OCI-LY1 (cell line): Measurements from ENCODE around the gene SYN1.

Experiments
- H2AFZ ChIP-seq: fragments of 200-600 bp; sonication (generic), shearing (Covaris generic); 2 replicates; pipeline ENCODE4 v1.6.0; 2014; ENCODE audit warnings: antibody characterized with exemption, mild to moderate bottlenecking, low read length
- H3F3A ChIP-seq: fragments of 200-600 bp; sonication (generic), shearing (Covaris generic); 2 replicates; pipeline ENCODE4 v1.6.0; 2014; ENCODE audit warnings: mild to moderate bottlenecking, antibody characterized with exemption, low read length, moderate library complexity; ENCODE audit not compliant: insufficient read depth
- H3K27ac ChIP-seq: fragments of 200-600 bp; sonication (generic); 2 replicates; pipeline ENCODE4 v1.5.1; 2014; ENCODE audit warnings: low read length, mixed run types, mild to moderate bottlenecking, low read depth; ENCODE audit not compliant: poor library complexity, severe bottlenecking
- H3K27me3 ChIP-seq: fragments of 200-600 bp; sonication (generic); 2 replicates; pipeline ENCODE4 v1.6.0; 2014; ENCODE audit warnings: antibody characterized with exemption, mild to moderate bottlenecking, low read length, moderate library complexity; ENCODE audit not compliant: insufficient read depth
- H3K36me3 ChIP-seq: fragments of 200-600 bp; sonication (generic); 2 replicates; pipeline ENCODE4 v1.6.1; 2014; ENCODE audit warnings: mild to moderate bottlenecking, antibody characterized with exemption, low read length, moderate library complexity, mixed read lengths; ENCODE audit not compliant: insufficient read depth
- H3K4me1 ChIP-seq: fragments of 200-600 bp; sonication (generic); 2 replicates; pipeline ENCODE4 v1.5.1; 2014; ENCODE audit warnings: mild to moderate bottlenecking, low read length, moderate library complexity; ENCODE audit not compliant: insufficient read depth, severe bottlenecking
- H3K4me2 ChIP-seq: fragments of 200-600 bp; sonication (generic), shearing (Covaris generic); 2 replicates; pipeline ENCODE4 v1.6.1; 2014; ENCODE audit warnings: low read length
- H3K4me3 ChIP-seq: fragments of 200-600 bp; sonication (generic); 2 replicates; pipeline ENCODE4 v1.5.1; 2014; ENCODE audit warnings: low read length, low read depth, mild to moderate bottlenecking, mixed read lengths; ENCODE audit not compliant: poor library complexity, severe bottlenecking
- H3K79me2 ChIP-seq: fragments of 200-600 bp; shearing (Covaris generic); 2 replicates; pipeline ENCODE4 v1.6.1; 2016; ENCODE audit warnings: mixed run types, low read length, mixed read lengths; ENCODE audit not compliant: insufficient read depth
- H3K9ac ChIP-seq: fragments of 200-600 bp; sonication (generic), shearing (Covaris generic); 2 replicates; pipeline ENCODE4 v1.6.1; 2014; ENCODE audit warnings: mild to moderate bottlenecking, low read length, mixed read lengths
- H3K9me2 ChIP-seq: fragments of 200-600 bp; sonication (generic), shearing (Covaris generic); 2 replicates; pipeline ENCODE4 v1.6.1; 2014; ENCODE audit warnings: low read depth, mild to moderate bottlenecking, low read length, mixed read lengths
- H3K9me3 ChIP-seq: fragments of 200-600 bp; shearing (Covaris generic); 2 replicates; pipeline ENCODE4 v1.6.1; 2014; ENCODE audit warnings: low read length, mixed read lengths
- H4K20me1 ChIP-seq: fragments of 200-600 bp; sonication (generic), shearing (Covaris generic); 2 replicates; pipeline ENCODE4 v1.6.0; 2016; ENCODE audit warnings: mild to moderate bottlenecking, low read length; ENCODE audit not compliant: insufficient read depth
- EZH2 ChIP-seq: fragments of 200-600 bp; sonication (generic), shearing (Covaris generic); IDR thresholded peaks from 2 replicates; pipeline ENCODE4 v1.8.0; 2017; ENCODE audit warnings: borderline replicate concordance, mixed run types, mild to moderate bottlenecking, antibody characterized with exemption, low read length, moderate library complexity, mixed read lengths
- TF ChIP-seq, protein P1 (sequence below): fragments of 200-600 bp; sonication (generic), shearing (Covaris generic); IDR thresholded peaks from 2 replicates; pipeline ENCODE4 v1.5.1; 2017; ENCODE audit warnings: mild to moderate bottlenecking, antibody characterized with exemption, low read length, moderate library complexity, mixed read lengths

Gene SYN1

DNA sequence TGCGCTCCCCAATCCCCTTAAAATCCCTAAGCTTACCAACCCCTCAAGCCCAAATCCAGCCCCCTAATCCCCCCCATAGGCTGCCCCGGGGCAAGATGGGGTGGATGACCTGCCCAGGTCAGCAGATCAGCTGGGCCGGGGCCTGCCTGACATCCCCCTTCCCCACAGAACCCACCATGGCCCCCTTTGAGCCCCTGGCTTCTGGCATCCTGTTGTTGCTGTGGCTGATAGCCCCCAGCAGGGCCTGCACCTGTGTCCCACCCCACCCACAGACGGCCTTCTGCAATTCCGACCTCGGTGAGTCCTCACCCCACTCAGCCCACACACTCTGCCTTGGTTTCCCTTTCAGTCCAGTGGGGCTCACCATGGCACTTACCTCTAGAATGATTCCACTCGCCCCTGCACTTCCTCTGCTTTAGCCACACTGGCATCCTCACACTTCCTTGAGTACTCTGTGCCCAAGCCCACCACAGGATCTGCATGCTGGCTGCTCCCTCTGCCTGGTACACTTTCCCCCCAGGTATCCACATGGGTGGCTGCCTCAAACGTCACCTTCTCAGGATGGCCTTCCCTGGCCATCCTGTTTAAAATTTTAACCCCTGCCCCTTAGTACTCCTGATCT, 36.3 kb downstream of the SYN1 start:
- H3K27me3 ChIP-seq: no peaks in the 10 kb centered on the region
- H3K36me3 ChIP-seq: no peaks in the 10 kb centered on the region
- H3K79me2 ChIP-seq: no peaks in the 10 kb centered on the region
- no peak overlapping the region for H3K4me2 ChIP-seq
- H3K4me3 ChIP-seq: no peak overlapping the region
- H3F3A ChIP-seq: no peaks in the 10 kb centered on the region
- H4K20me1 ChIP-seq: no peaks in the 10 kb centered on the region
- no peaks in the 10 kb centered on the region for H3K4me1 ChIP-seq
- H3K27ac ChIP-seq: no peak overlapping the region
- no peaks in the 10 kb centered on the region for H3K9me3 ChIP-seq
- no peak overlapping the region for H2AFZ ChIP-seq
- no peak overlapping the region for H3K9ac ChIP-seq
- H3K9me2 ChIP-seq: no peaks in the 10 kb centered on the region
- no peak for TF ChIP-seq EZH2
- TF ChIP-seq, protein P1, sequence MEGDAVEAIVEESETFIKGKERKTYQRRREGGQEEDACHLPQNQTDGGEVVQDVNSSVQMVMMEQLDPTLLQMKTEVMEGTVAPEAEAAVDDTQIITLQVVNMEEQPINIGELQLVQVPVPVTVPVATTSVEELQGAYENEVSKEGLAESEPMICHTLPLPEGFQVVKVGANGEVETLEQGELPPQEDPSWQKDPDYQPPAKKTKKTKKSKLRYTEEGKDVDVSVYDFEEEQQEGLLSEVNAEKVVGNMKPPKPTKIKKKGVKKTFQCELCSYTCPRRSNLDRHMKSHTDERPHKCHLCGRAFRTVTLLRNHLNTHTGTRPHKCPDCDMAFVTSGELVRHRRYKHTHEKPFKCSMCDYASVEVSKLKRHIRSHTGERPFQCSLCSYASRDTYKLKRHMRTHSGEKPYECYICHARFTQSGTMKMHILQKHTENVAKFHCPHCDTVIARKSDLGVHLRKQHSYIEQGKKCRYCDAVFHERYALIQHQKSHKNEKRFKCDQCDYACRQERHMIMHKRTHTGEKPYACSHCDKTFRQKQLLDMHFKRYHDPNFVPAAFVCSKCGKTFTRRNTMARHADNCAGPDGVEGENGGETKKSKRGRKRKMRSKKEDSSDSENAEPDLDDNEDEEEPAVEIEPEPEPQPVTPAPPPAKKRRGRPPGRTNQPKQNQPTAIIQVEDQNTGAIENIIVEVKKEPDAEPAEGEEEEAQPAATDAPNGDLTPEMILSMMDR: no peak

DNA sequence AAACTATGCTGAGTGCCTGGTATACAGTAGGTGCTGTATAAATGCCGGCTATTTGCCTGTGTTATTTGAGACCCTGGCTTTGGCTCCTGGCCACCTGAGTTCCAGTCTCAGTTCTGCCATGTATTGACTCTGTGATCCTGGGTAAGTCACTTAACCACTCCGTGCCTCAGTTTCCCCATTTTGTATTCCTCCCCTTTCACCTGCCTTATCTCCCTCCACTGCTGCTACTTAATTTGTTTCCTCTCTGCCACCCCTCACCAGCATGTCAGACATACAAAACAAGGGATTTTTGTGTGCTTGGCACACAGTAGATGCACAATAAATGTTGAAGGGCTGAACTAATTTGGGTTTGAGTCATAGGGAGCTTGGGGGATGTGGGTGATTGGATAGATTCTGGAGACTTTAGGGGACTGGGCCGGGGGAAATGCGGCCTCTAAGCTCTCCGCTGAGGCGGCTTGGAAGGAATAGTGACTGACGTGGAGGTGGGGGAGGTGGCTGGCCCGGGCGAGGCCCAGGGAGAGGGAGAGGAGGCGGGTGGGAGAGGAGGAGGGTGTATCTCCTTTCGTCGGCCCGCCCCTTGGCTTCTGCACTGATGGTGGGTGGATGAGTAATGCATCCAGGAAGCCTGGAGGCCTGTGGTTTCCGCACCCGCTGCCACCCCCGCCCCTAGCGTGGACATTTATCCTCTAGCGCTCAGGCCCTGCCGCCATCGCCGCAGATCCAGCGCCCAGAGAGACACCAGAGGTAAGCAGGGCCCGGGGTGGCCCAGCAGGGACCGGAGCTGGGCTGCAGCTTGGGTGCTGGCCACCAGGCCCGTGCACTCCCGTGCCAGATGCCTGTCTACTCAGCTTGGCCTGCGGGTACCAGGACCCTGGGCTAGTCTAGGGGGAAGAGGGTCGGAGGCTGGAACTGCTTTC, 37.7 kb downstream of the SYN1 start, which contains the start of gene TIMP1:
TSS of gene TIMP1 (plus strand) at position 706 of the 917 bp plus-strand sequence. CDS start 980 bp downstream, outside the sequence.
- H3K36me3 ChIP-seq: no peaks in the 10 kb centered on the region
- H3K79me2 ChIP-seq: no peaks in the 10 kb centered on the region
- H3K4me2 ChIP-seq: no peak within 1 kb of the TSS
- no peaks in the 10 kb centered on the region for H3K27me3 ChIP-seq
- H3K9me3 ChIP-seq: no peaks in the 10 kb centered on the region
- no peaks in the 10 kb centered on the region for H4K20me1 ChIP-seq
- H3K27ac ChIP-seq: no peak within 1 kb of the TSS
- no peak within 1 kb of the TSS for H2AFZ ChIP-seq
- H3F3A ChIP-seq: no peaks in the 10 kb centered on the region
- TF ChIP-seq, protein P1: no peak
- no peak for TF ChIP-seq EZH2
- no peaks in the 10 kb centered on the region for H3K4me1 ChIP-seq
- H3K9ac ChIP-seq: no peak within 1 kb of the TSS
- H3K9me2 ChIP-seq: no peaks in the 10 kb centered on the region
- no peak within 1 kb of the TSS for H3K4me3 ChIP-seq

DNA sequence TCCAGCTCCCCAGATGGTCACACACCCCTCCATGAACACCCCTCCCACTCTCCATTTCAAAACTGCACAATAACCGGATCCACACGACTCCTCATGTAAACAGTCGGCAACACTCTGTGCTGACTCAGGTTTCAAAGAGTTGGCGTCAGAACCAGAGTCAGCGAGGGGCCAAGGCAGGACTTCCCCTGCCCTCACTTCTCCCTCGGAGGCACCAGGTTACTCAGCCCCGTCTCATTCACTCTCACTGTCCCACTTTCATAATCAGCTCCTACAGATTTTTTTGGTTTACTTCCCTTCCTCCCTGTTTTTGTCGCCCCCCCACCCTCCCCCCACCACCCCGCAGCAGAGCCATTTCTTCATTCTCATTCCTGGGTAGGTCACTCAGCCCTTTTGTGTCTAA, 40.1 kb downstream of the SYN1 start:
- Histone ChIP-seq H3K4me1 (no peaks in the 10 kb centered on the region), H4K20me1 (no peaks in the 10 kb centered on the region), H3F3A (no peaks in the 10 kb centered on the region), H3K27me3 (no peaks in the 10 kb centered on the region), H3K9ac (no peak overlapping the region), H3K79me2 (no peaks in the 10 kb centered on the region), H3K4me2 (no peak overlapping the region), H3K27ac (no peak overlapping the region), H3K9me2 (no peaks in the 10 kb centered on the region), H2AFZ (no peak overlapping the region), H3K9me3 (no peaks in the 10 kb centered on the region), H3K4me3 (no peak overlapping the region), H3K36me3 (no peaks in the 10 kb centered on the region)
- TF ChIP-seq EZH2: no peak
- TF ChIP-seq, protein P1: no peak
